Measurements from ENCODE around the gene EIF2A.

- TF ChIP-seq CTCF (IDR thresholded peaks at IDR 0.05), result no peak
- no peak for TF ChIP-seq POLR2AphosphoS5 (IDR thresholded peaks at IDR 0.05)
Observed at GRCh38 chr3:150626148-150626930, 79.8 kb downstream of the EIF2A start.
